ENCODE measurements around the gene HDAC4.

The HDAC4 gene

GRCh38 chr2:239222312-239222660, 178.5 kb downstream of the HDAC4 start:
- TF ChIP-seq CTCF (IDR thresholded peaks at IDR 0.05; ENCODE audit: control insufficient read depth, insufficient read depth, low read depth, low read length, missing control alignments), result no peak
- DNase-seq (ENCODE audit: low read depth), result no peak
- H3K4me3 ChIP-seq (ENCODE audit: control insufficient read depth, low read depth, low read length), result no peak overlapping the region

GRCh38 chr2:239220981-239221396, 179.8 kb downstream of the HDAC4 start:
- TF ChIP-seq CTCF (IDR thresholded peaks at IDR 0.05; ENCODE audit: control insufficient read depth, insufficient read depth, low read depth, low read length, missing control alignments), result no peak
- DNase-seq (ENCODE audit: low read depth), result no peak
- no peak overlapping the region for H3K4me3 ChIP-seq (ENCODE audit: control insufficient read depth, low read depth, low read length)

GRCh38 chr2:239220341-239220740, 180.5 kb downstream of the HDAC4 start:
- H3K4me3 ChIP-seq (ENCODE audit: control insufficient read depth, low read depth, low read length), result no peak overlapping the region
- TF ChIP-seq CTCF (IDR thresholded peaks at IDR 0.05; ENCODE audit: control insufficient read depth, insufficient read depth, low read depth, low read length, missing control alignments), result no peak
- no peak for DNase-seq (ENCODE audit: low read depth)

GRCh38 chr2:239216614-239217273, 184.1 kb downstream of the HDAC4 start:
- no peak for DNase-seq (ENCODE audit: low read depth)
- TF ChIP-seq CTCF (IDR thresholded peaks at IDR 0.05; ENCODE audit: control insufficient read depth, insufficient read depth, low read depth, low read length, missing control alignments), result no peak
- H3K4me3 ChIP-seq (ENCODE audit: control insufficient read depth, low read depth, low read length), result no peak overlapping the region

- TF ChIP-seq CTCF (IDR thresholded peaks at IDR 0.05; ENCODE audit: control insufficient read depth, insufficient read depth, low read depth, low read length, missing control alignments), result no peak
- H3K4me3 ChIP-seq (ENCODE audit: control insufficient read depth, low read depth, low read length), result no peak overlapping the region
- DNase-seq (ENCODE audit: low read depth), result no peak
These were observed 184.7 kb downstream of the HDAC4 start for GRCh38 chr2:239215988-239216613.

GRCh38 chr2:239215136-239215925, 185.5 kb downstream of the HDAC4 start:
- DNase-seq (ENCODE audit: low read depth), result no peak
- TF ChIP-seq CTCF (IDR thresholded peaks at IDR 0.05; ENCODE audit: control insufficient read depth, insufficient read depth, low read depth, low read length, missing control alignments), result no peak
- H3K4me3 ChIP-seq (ENCODE audit: control insufficient read depth, low read depth, low read length), result no peak overlapping the region

Data from AG09309 (cell line).